IMR-90 (cell line): ENCODE results near the gene SLC44A5.

Source experiments
- CTCF ChIP-seq: conservative IDR thresholded peaks from 2 replicates; pipeline ENCODE4 v1.5.1; 2012; ENCODE audit warnings: mild to moderate bottlenecking, low read depth, low read length, improper control_type of control experiment
- ELK1 ChIP-seq: fragments of 150-350 bp; IDR thresholded peaks from 2 replicates; pipeline ENCODE4 v1.6.1; 2016; ENCODE audit warnings: low read depth, mild to moderate bottlenecking, low read length, moderate library complexity, borderline replicate concordance
- MAFK ChIP-seq: IDR thresholded peaks from 2 replicates; pipeline ENCODE4 v1.6.1; 2012; ENCODE audit warnings: low read depth, low read length, improper control_type of control experiment
- NFE2L2 ChIP-seq: fragments of 150-350 bp; IDR thresholded peaks from 2 replicates; pipeline ENCODE4 v1.6.1; 2016; ENCODE audit warnings: low read depth, mild to moderate bottlenecking, low read length
- POLR2A ChIP-seq: IDR thresholded peaks from 2 replicates; pipeline ENCODE4 v1.6.1; 2012; ENCODE audit warnings: mild to moderate bottlenecking, low read depth, low read length
- RAD21 ChIP-seq: IDR thresholded peaks from 2 replicates; pipeline ENCODE4 v1.6.1; 2012; ENCODE audit warnings: low read length, improper control_type of control experiment
- RCOR1 ChIP-seq: IDR thresholded peaks from 2 replicates; pipeline ENCODE4 v1.6.1; 2012; ENCODE audit warnings: mild to moderate bottlenecking, low read length, improper control_type of control experiment; ENCODE audit not compliant: insufficient replicate concordance
- SMC3 ChIP-seq: fragments of 150-350 bp; IDR thresholded peaks from 2 replicates; pipeline ENCODE4 v1.6.1; 2016; ENCODE audit warnings: low read depth, mild to moderate bottlenecking, antibody characterized with exemption, low read length, moderate library complexity
- USF2 ChIP-seq: fragments of 150-350 bp; IDR thresholded peaks from 2 replicates; pipeline ENCODE4 v1.6.1; 2017; ENCODE audit warnings: mild to moderate bottlenecking, antibody characterized with exemption, low read length, low read depth

GRCh38 chr1:75554870-75555269 lies 56.0 kb downstream of the SLC44A5 start:
- TF ChIP-seq CTCF (no peak), POLR2A (no peak), ELK1 (no peak), SMC3 (no peak), MAFK (no peak), NFE2L2 (no peak), USF2 (no peak), RCOR1 (no peak), RAD21 (no peak)
